Erythroblast (primary cell): ENCODE data around the gene FAM168A.

Experiments
- GATA1 ChIP-seq: IDR thresholded peaks from 2 replicates; pipeline ENCODE4 v1.6.1; 2011; ENCODE audit warnings: low read depth, mild to moderate bottlenecking, control low read depth, low read length, moderate library complexity
- POLR2A ChIP-seq: IDR thresholded peaks from 2 replicates; pipeline ENCODE4 v1.6.1; 2011; ENCODE audit warnings: mild to moderate bottlenecking, low read length

DNA sequence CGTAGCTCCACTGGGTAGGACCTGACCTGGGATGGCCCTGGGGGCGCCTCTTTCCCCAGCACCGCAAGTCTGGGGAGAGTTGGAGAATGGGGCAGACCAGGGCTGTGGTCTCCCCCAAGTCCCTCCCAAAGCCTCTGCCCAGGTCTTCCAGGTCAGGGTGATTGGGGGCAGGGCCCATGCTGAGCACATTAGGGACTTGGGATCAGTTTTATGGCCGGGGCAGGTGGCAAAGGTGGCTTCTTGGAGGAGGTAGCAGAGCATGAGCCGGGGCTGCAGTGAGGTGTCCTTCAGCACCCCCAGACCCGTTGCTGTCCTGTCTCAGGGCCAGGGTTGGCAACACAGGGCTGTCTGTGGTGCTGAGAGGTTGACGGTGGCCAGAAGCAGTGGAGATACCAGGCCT is 215.7 kb downstream of the FAM168A start:
- TF ChIP-seq POLR2A (no peak), GATA1 (no peak)
